ENCODE data around the gene CDYL2.
"Not testable (repeated sequence)": the region's sequence is repeated elsewhere in the genome, so short reads cannot be mapped to it uniquely, and the experiment has no call there.

The CDYL2 gene, protein sequence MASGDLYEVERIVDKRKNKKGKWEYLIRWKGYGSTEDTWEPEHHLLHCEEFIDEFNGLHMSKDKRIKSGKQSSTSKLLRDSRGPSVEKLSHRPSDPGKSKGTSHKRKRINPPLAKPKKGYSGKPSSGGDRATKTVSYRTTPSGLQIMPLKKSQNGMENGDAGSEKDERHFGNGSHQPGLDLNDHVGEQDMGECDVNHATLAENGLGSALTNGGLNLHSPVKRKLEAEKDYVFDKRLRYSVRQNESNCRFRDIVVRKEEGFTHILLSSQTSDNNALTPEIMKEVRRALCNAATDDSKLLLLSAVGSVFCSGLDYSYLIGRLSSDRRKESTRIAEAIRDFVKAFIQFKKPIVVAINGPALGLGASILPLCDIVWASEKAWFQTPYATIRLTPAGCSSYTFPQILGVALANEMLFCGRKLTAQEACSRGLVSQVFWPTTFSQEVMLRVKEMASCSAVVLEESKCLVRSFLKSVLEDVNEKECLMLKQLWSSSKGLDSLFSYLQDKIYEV

GRCh38 chr16:80804526-80805383, at the start of gene CDYL2:
Gene CDYL2, minus strand, starts transcription at chr16:80804598. Its CDS starts 425 bp downstream, at chr16:80804173.
- no peak for DNase-seq (ENCODE audit: low read depth, low spot score)

- peak; percentile 15 for DNase-seq (ENCODE audit: low read depth, low spot score)
Measured at GRCh38 chr16:80852261-80852872, 48.0 kb upstream of the CDYL2 start.

- DNase-seq (ENCODE audit: low read depth, low spot score): no peak
Measured at GRCh38 chr16:80851831-80852230, 47.4 kb upstream of the CDYL2 start.

- no peak for DNase-seq (ENCODE audit: low read depth, low spot score)
Measured at GRCh38 chr16:80850757-80851156, 46.4 kb upstream of the CDYL2 start.

GRCh38 chr16:80848862-80849261, 44.5 kb upstream of the CDYL2 start:
- DNase-seq (ENCODE audit: low read depth, low spot score): no peak

DNA sequence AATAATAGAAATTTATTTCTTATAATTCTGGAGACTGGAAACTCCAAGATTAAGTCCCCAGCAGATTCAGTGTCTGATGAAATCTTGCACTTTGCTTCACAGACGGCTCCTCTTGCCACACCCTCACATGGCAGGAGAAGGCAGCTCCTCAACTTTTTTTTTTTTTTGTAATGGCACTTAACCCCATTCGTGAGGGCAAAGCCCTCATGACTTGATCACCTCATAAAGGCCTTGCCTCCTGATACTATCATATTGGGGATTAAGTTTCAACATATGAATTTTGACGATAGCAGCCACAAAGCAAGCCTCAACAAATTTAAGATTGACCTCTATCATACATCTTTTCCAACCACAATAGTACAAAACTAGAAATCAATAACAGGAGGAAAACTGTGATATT, 42.3 kb upstream of the CDYL2 start:
- no peak for DNase-seq (ENCODE audit: low read depth, low spot score)

DNA sequence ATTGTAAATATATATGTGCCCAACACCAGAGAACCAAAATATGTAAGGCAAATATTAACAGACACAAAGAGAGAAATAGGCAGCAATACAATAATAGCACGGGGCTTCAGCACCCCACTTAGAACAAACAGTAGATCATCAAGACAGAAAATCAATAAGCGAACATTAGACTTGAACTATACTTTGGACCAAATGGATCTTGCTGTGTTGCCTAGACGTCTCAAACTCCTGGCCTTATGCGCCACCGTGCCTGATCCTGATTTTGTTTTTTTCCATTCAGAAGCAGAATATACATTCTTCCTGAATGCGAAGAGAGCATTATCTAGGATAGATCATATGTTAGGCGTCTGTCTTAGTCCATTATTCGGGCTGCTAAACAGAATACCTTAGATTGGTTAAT, 41.9 kb upstream of the CDYL2 start:
- no peak for DNase-seq (ENCODE audit: low read depth, low spot score)

DNA sequence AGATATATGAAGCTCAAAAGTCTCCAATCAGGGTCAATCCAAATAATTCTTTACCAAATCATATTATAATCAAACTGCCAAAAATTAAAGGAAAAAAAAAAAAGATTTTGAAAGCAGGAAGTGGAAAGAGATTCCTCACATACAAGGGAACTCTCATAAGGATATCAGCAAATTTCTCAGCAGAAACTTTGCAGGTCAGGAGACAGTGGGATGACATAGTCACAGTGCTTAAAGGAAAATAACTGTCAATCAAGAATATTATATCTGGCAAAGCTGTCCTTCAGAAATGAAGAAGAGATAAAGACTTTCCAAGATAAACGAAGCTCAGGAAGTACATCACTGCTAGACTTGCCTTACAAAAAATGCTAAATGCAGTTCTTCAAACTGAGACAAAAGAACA, 40.0 kb upstream of the CDYL2 start:
- DNase-seq (ENCODE audit: low read depth, low spot score): no peak

DNA sequence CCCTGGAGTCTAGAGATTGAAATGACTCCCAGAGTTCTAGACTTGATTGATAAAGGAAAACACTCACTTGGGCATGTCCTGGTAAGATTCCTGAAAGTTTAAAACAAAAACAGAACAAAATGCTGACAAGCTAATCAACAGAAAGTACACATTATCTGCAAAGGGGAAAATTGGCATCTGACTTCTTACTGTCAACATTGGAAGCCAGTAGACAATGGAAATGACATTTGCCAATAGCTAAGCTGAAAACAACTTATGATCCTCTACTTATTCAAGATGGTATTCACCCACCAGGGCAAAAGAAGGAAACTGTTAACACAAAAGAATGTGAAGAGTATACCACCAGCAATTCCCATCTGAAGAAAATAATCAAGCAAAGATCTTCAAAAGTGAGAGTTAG, 36.8 kb upstream of the CDYL2 start:
- DNase-seq (ENCODE audit: low read depth, low spot score): no peak

- no peak for DNase-seq (ENCODE audit: low read depth, low spot score)
Measured at GRCh38 chr16:80837533-80838147, 33.2 kb upstream of the CDYL2 start.

DNA sequence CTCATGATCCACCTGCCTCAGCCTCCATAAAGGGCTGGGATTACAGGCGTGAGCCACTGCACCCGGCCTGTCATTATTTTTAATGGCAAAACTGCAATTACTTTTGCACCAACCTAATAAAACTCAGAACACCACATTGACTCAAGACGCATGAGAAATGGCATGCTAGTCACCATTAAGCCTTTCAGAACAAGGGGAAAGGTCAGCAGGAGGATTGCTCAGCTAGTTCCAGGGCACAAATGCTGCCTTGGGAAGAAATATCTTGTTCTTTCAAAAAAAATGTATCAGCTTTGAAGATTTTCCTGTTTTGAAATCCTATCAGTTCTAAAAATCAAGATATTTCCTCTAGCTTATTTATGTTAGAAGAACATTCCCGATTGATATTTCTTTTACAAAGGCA, 32.4 kb upstream of the CDYL2 start:
- no peak for DNase-seq (ENCODE audit: low read depth, low spot score)

DNA sequence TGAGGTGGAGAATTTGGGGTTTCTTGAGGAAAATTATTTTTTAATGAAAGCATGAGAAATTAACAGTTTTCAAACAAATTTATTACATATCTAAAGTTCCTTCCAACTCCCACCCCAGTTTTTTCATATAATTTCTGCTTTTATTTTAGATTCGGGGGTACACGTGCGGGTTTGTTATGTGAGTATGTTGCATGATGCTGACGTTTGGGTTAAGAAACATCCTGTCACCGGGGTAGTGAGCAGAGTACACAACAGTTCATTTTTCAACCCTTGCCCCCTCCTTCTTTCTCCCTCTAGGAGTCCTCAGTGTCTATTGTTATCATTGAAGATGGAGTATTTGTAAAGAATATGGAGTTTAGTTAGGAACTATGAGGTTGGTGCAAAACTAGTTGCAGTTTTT, 31.8 kb upstream of the CDYL2 start:
- DNase-seq (ENCODE audit: low read depth, low spot score): no peak

- no peak for DNase-seq (ENCODE audit: low read depth, low spot score)
Measured at GRCh38 chr16:80831039-80831438, 26.6 kb upstream of the CDYL2 start.

DNA sequence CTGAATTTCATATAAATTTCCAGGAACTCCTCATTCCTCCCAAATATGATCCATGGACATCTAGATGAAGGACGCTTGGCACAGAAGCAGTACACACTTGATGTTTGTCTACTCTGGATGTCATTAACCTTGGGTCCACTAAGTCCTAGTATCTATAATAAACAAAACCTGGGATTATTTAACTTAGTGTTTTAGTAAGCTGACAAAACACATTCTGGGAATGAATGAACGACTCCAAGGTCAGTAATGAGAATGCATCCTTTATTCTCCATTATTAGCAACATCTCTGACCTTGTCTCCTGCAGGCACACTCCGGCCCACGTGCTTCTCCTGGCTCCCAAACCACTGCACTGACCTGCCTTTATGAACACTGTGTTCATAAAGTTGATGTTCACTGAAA, 24.1 kb upstream of the CDYL2 start:
- no peak for DNase-seq (ENCODE audit: low read depth, low spot score)

- DNase-seq (ENCODE audit: low read depth, low spot score): no peak
Measured at GRCh38 chr16:80827007-80827406, 22.6 kb upstream of the CDYL2 start.

DNA sequence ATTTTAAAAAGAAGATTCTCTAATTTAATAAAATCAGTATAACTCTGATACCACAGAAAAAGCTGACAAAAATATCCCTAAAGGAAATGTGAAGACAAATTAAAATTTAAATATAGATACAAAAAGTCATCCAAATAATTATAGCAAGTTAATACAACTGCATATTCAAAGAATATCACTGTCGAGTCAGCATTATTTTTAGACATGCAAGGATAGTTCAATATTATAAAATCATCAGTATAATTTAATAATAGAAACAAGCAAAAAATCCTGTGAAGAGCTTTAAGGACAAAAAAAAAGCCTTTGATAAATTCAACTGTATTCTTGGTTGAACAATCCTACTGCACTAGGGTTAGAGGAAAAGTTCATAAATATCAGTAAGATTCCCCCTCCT, 21.0 kb upstream of the CDYL2 start:
- DNase-seq (ENCODE audit: low read depth, low spot score): no peak

- peak; percentile 40 for DNase-seq (ENCODE audit: low read depth, low spot score)
Measured at GRCh38 chr16:80824623-80825364, 20.4 kb upstream of the CDYL2 start.

GRCh38 chr16:80819988-80820387, 15.6 kb upstream of the CDYL2 start:
- DNase-seq (ENCODE audit: low read depth, low spot score): no peak

- DNase-seq (ENCODE audit: low read depth, low spot score): no peak
Measured at GRCh38 chr16:80816356-80816755, 12.0 kb upstream of the CDYL2 start.

DNA sequence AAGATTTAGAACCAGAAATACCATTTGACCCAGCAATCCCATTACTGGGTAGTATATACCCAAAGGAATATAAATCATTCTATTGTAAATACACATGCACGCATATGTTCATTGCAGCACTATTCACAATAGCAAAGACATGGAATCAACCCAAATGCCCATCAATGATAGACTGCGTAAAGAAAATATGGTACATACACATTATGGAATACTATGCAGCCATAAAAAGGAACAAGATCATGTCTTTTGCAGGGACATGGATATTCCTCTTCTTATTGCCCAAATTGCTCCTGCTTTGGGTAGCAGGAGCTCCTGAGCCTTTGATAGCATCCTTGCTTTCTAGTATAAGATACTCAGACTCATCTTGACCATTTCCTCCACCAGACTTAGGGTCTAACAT, 10.9 kb upstream of the CDYL2 start:
- DNase-seq (ENCODE audit: low read depth, low spot score): not testable (repeated sequence)

GRCh38 chr16:80812593-80812992, 8.2 kb upstream of the CDYL2 start:
- DNase-seq (ENCODE audit: low read depth, low spot score): no peak

All from iPS DF 19.7 (cell line).